NCI-H2107 (cell line): Measurements from ENCODE around the gene MRC2.
A peak's percentile ranks its signal among the peaks of the same experiment; 100 is the strongest.

Experiments
- DNase-seq: peaks from one replicate; lab custom pipeline; 2025; lab: John Stamatoyannopoulos, UW

MRC2 gene

GRCh38 chr17:62661337-62661736, 33.9 kb downstream of the MRC2 start:
- no peak for DNase-seq

GRCh38 chr17:62662855-62663254, 35.4 kb downstream of the MRC2 start:
- no peak for DNase-seq

GRCh38 chr17:62663304-62663703, 35.8 kb downstream of the MRC2 start:
- DNase-seq = no peak

GRCh38 chr17:62664336-62665120, 37.1 kb downstream of the MRC2 start:
- DNase-seq = no peak

GRCh38 chr17:62665599-62665998, 38.1 kb downstream of the MRC2 start:
- DNase-seq = no peak

GRCh38 chr17:62666061-62666800, 38.8 kb downstream of the MRC2 start:
- DNase-seq = no peak

GRCh38 chr17:62666801-62667591, 39.5 kb downstream of the MRC2 start:
- DNase-seq = no peak

GRCh38 chr17:62668091-62668804, 40.8 kb downstream of the MRC2 start:
- no peak for DNase-seq

GRCh38 chr17:62670202-62670821, 42.8 kb downstream of the MRC2 start:
- DNase-seq = no peak

GRCh38 chr17:62671553-62671952, 44.1 kb downstream of the MRC2 start:
- peak; percentile 64 for DNase-seq

GRCh38 chr17:62672957-62673356, 45.5 kb downstream of the MRC2 start:
- no peak for DNase-seq

- DNase-seq = no peak
Measured at GRCh38 chr17:62673614-62674362, 46.3 kb downstream of the MRC2 start.

GRCh38 chr17:62674363-62674739, 46.9 kb downstream of the MRC2 start:
- no peak for DNase-seq

GRCh38 chr17:62674841-62675240, 47.4 kb downstream of the MRC2 start:
- DNase-seq = no peak

GRCh38 chr17:62675260-62675659, 47.8 kb downstream of the MRC2 start:
- no peak for DNase-seq

- DNase-seq = no peak
Measured at GRCh38 chr17:62675701-62676100, 48.2 kb downstream of the MRC2 start.

- DNase-seq = no peak
Measured at GRCh38 chr17:62676231-62676943, 48.9 kb downstream of the MRC2 start.

GRCh38 chr17:62676952-62677596, 49.6 kb downstream of the MRC2 start:
- DNase-seq = no peak

- no peak for DNase-seq
Measured at GRCh38 chr17:62678214-62678919, 50.9 kb downstream of the MRC2 start.
